Measurements from ENCODE around the gene ROMO1. TPM values are rescaled to one million over a fixed set of nuclear protein-coding genes. Genes with fewer than 3 reads are reported as not detected.
"Not testable (repeated sequence)": the region's sequence is repeated elsewhere in the genome, so short reads cannot be mapped to it uniquely, and the experiment has no call there.

ROMO1 gene
- total and polyA plus RNA-seq, 2 experiments from 2014 or later: 205 to 743 TPM

DNA sequence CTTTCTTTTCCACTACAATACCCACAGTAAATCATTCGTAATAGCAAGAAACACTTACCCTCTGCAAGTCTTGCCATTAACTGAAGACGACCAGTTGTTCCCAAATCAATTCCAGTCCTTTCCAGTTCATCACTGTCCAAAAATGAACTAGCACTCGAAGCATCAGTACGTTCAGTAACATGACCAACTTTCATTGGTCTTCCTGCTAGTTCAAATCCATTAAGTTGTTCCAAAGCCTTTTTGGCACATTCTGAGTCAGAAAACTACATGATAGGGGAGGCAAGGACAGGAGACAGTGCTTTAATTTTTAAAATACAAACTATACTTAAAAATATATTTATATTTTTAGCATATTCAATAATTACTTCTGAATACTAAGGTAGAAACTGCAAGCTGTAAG is 14.9 kb downstream of the ROMO1 start:
- Histone ChIP-seq H3K27me3 (no peaks in the 10 kb centered on the region), H3K4me1 (ENCODE audit: low read depth) (no peaks in the 10 kb centered on the region), H3K36me3 (peaks cover 91% of the 10 kb centered on the region), H3K9me3 (ENCODE audit: low read depth) (no peaks in the 10 kb centered on the region), H3K27ac (no peak overlapping the region), H3K4me3 (no peak overlapping the region)
- TF ChIP-seq, protein P1, sequence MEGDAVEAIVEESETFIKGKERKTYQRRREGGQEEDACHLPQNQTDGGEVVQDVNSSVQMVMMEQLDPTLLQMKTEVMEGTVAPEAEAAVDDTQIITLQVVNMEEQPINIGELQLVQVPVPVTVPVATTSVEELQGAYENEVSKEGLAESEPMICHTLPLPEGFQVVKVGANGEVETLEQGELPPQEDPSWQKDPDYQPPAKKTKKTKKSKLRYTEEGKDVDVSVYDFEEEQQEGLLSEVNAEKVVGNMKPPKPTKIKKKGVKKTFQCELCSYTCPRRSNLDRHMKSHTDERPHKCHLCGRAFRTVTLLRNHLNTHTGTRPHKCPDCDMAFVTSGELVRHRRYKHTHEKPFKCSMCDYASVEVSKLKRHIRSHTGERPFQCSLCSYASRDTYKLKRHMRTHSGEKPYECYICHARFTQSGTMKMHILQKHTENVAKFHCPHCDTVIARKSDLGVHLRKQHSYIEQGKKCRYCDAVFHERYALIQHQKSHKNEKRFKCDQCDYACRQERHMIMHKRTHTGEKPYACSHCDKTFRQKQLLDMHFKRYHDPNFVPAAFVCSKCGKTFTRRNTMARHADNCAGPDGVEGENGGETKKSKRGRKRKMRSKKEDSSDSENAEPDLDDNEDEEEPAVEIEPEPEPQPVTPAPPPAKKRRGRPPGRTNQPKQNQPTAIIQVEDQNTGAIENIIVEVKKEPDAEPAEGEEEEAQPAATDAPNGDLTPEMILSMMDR (IDR thresholded peaks at IDR 0.05; ENCODE audit: low read depth, low read length): no peak
- no peak for DNase-seq (ENCODE audit: low read depth in 1 of 2, low spot score in 1 of 2)

DNA sequence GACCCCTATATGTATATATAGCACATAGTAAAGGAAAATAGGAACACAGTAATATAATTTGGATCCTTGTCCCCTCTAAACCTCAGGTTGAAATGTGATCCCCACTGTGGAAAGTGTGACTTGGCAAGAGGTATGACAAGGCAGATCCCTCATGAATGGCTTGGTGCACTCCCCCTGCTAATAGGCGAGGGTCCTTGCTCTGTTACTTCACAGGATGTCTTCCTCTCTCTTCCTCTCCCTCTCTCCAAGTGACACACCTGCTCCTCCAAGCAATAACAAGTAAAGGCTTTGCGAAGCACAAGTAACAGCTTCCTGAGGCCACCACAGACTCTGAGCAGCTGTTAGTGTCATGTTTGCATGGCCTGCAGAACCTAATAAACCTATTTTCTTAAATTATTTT is 16.4 kb downstream of the ROMO1 start:
- Histone ChIP-seq H3K4me1 (ENCODE audit: low read depth) (no peaks in the 10 kb centered on the region), H3K27ac (no peak overlapping the region), H3K36me3 (peaks cover 91% of the 10 kb centered on the region), H3K27me3 (no peaks in the 10 kb centered on the region), H3K9me3 (ENCODE audit: low read depth) (no peaks in the 10 kb centered on the region), H3K4me3 (no peak overlapping the region)
- TF ChIP-seq, protein P1 (IDR thresholded peaks at IDR 0.05; ENCODE audit: low read depth, low read length): no peak
- DNase-seq (ENCODE audit: low read depth in 1 of 2, low spot score in 1 of 2): no peak

GRCh38 chr20:35716330-35716729 is 17.1 kb downstream of the ROMO1 start:
- H3K36me3 ChIP-seq: peaks cover 91% of the 10 kb centered on the region
- DNase-seq (ENCODE audit: low read depth in 1 of 2, low spot score in 1 of 2): no peak
- H3K9me3 ChIP-seq (ENCODE audit: low read depth): no peaks in the 10 kb centered on the region
- H3K4me3 ChIP-seq: no peak overlapping the region
- H3K27ac ChIP-seq: no peak overlapping the region
- no peaks in the 10 kb centered on the region for H3K27me3 ChIP-seq
- TF ChIP-seq, protein P1 (IDR thresholded peaks at IDR 0.05; ENCODE audit: low read depth, low read length): no peak
- no peaks in the 10 kb centered on the region for H3K4me1 ChIP-seq (ENCODE audit: low read depth)

DNA sequence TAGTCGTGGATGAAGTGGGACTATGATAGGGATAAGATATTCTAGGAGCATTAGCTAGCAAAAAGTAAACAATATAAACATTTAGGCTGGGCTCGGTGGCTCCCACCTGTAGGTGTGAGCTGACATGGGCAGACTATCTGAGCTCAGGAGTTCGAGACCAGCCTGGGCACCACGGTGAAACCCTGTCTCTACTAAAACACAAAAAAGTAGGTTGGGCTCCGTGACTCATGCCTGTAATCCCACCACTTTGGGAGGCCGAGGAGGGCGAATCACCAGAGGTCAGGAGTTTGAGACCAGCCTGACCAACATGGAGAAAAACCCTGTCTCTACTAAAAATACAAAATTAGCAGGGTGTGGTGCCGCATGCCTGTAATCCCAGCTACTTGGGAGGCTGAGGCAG is 19.1 kb downstream of the ROMO1 start:
- not testable (repeated sequence) for DNase-seq (ENCODE audit: low read depth in 1 of 2, low spot score in 1 of 2); H3K4me1 ChIP-seq (ENCODE audit: low read depth); H3K4me3 ChIP-seq; H3K27me3 ChIP-seq; H3K9me3 ChIP-seq (ENCODE audit: low read depth)
- peaks cover 92% of the 10 kb centered on the region for H3K36me3 ChIP-seq
- H3K27ac ChIP-seq: peak overlapping the region; percentile 40

DNA sequence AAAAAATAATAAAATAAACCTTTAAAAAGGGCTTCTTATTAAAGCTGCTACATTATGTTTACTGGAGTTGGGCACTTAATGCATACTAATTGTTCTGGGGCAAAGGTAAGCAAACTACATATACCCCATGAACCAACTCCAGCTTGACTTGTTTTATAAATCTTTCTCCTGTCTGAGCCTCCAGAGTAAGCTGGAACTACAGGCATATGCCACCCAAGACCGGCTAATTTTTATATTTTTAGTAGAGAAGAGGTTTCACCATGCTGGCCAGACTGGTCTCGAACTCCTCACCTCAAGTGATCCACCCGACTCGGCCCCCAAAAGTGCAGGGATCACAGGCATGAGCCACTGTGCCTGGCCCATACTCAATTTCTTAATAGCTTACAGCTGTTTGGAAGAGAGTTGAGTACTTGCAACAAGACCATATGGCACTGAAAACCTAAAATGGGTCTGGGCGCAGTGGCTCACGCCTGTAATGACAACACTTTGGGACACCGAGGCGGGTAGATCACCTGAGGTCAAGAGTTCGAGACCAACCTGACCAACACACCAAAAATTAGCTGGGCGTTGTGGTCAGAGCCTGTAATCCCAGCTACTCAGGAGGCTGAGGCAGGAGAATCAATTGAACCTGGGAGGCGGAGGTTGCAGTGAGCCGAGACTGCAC is 19.9 kb downstream of the ROMO1 start:
- Histone ChIP-seq H3K9me3 (ENCODE audit: low read depth) (no peaks in the 10 kb centered on the region), H3K27ac (no peak overlapping the region), H3K4me1 (ENCODE audit: low read depth) (no peaks in the 10 kb centered on the region), H3K27me3 (no peaks in the 10 kb centered on the region), H3K4me3 (no peak overlapping the region), H3K36me3 (peaks cover 94% of the 10 kb centered on the region)
- TF ChIP-seq, protein P1 (IDR thresholded peaks at IDR 0.05; ENCODE audit: low read depth, low read length): no peak
- DNase-seq (ENCODE audit: low read depth in 1 of 2, low spot score in 1 of 2): no peak

DNA sequence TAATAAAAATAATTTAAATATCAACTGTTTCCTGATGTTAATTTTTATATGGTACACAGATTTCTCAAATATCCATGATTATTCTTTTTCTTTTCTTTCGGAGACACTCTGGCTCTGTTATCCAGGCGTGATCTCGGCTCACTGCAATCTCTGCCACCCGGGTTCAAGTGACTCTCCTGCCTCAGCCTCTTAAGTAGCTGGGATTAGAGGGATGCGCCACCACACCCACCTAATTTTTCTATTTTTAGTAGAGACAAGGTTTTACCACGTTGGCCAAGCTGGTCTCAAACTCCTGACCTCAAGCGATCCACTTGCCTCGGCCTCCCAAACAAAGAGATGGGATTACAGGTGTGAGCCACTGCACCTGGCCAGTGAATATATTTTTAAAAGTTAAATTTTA is 20.5 kb downstream of the ROMO1 start:
- H3K9me3 ChIP-seq (ENCODE audit: low read depth): no peaks in the 10 kb centered on the region
- no peak for DNase-seq (ENCODE audit: low read depth in 1 of 2, low spot score in 1 of 2)
- TF ChIP-seq, protein P1 (IDR thresholded peaks at IDR 0.05; ENCODE audit: low read depth, low read length): no peak
- H3K36me3 ChIP-seq: peaks cover 94% of the 10 kb centered on the region
- H3K27ac ChIP-seq: no peak overlapping the region
- no peak overlapping the region for H3K4me3 ChIP-seq
- H3K4me1 ChIP-seq (ENCODE audit: low read depth): no peaks in the 10 kb centered on the region
- no peaks in the 10 kb centered on the region for H3K27me3 ChIP-seq
